ENCODE measurements around the gene PRELID2.

Gene PRELID2

GRCh38 chr5:145718956-145719355, 116.2 kb downstream of the PRELID2 start:
- Histone ChIP-seq H3K36me3 (replicated peaks) (no peaks in the 10 kb centered on the region), H3K27me3 (replicated peaks) (no peaks in the 10 kb centered on the region), H3K4me3 (ENCODE audit: low read depth, low read length) (no peak overlapping the region), H3K27ac (no peak overlapping the region)
- peak; percentile 22 for DNase-seq
- peak; percentile 68 for TF ChIP-seq CTCF (IDR thresholded peaks at IDR 0.05; ENCODE audit: low read depth, low read length, missing control alignments)
- in situ Hi-C loops (cut with HindIII; ENCODE audit: low pct_ligation_motif_present, low sequenced_read_pairs) = no loop called here

- Histone ChIP-seq H3K4me3 (ENCODE audit: low read depth, low read length) (no peak overlapping the region), H3K36me3 (replicated peaks) (no peaks in the 10 kb centered on the region), H3K27me3 (replicated peaks) (no peaks in the 10 kb centered on the region), H3K27ac (no peak overlapping the region)
- in situ Hi-C loops (cut with HindIII; ENCODE audit: low pct_ligation_motif_present, low sequenced_read_pairs) = no loop called here
- no peak for DNase-seq
- no peak for TF ChIP-seq CTCF (IDR thresholded peaks at IDR 0.05; ENCODE audit: low read depth, low read length, missing control alignments)
Measured at GRCh38 chr5:145715412-145715811, 119.7 kb downstream of the PRELID2 start.

GRCh38 chr5:145712245-145712644, 122.9 kb downstream of the PRELID2 start:
- no peaks in the 10 kb centered on the region for H3K27me3 ChIP-seq (replicated peaks)
- in situ Hi-C loops (cut with HindIII; ENCODE audit: low pct_ligation_motif_present, low sequenced_read_pairs) = no loop called here
- H3K4me3 ChIP-seq (ENCODE audit: low read depth, low read length) = no peak overlapping the region
- H3K27ac ChIP-seq = no peak overlapping the region
- DNase-seq = no peak
- no peak for TF ChIP-seq CTCF (IDR thresholded peaks at IDR 0.05; ENCODE audit: low read depth, low read length, missing control alignments)
- no peaks in the 10 kb centered on the region for H3K36me3 ChIP-seq (replicated peaks)

GRCh38 chr5:145711417-145711816, 123.7 kb downstream of the PRELID2 start:
- no peak for TF ChIP-seq CTCF (IDR thresholded peaks at IDR 0.05; ENCODE audit: low read depth, low read length, missing control alignments)
- Histone ChIP-seq H3K27ac (no peak overlapping the region), H3K4me3 (ENCODE audit: low read depth, low read length) (no peak overlapping the region), H3K36me3 (replicated peaks) (no peaks in the 10 kb centered on the region), H3K27me3 (replicated peaks) (no peaks in the 10 kb centered on the region)
- no peak for DNase-seq
- in situ Hi-C loops (cut with HindIII; ENCODE audit: low pct_ligation_motif_present, low sequenced_read_pairs) = no loop called here
